GM19395 (cell line): Measurements from ENCODE around the gene SH3BP1.

Experiments used
- ATAC-seq: cut with Tn5 transposase; IDR thresholded peaks from one replicate; pipeline ENCODE4 v1.9.1; 2021; ENCODE audit warnings: mild to moderate bottlenecking, moderate library complexity; ENCODE audit not compliant: unreplicated experiment

The SH3BP1 gene

DNA sequence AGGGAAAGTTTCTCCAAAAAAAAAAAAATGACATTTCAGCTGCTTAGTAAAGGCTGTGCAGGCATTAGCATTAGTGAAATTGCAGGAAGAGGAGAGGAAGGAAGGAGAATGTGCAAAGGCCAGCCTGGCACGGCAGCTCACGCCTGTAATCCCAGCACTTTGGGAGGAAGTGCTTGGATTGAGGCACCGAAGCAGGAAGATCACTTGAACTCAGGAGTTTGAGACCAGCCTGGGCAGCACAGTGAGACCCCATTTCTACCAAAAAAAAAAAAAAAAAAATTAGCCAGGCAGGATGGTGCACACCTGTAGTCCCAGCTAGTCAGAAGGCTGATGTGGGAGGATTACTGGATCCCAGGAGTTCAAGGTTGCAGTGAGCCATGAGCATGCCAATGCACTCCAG is 65.2 kb downstream of the SH3BP1 start:
- no peak for ATAC-seq

DNA sequence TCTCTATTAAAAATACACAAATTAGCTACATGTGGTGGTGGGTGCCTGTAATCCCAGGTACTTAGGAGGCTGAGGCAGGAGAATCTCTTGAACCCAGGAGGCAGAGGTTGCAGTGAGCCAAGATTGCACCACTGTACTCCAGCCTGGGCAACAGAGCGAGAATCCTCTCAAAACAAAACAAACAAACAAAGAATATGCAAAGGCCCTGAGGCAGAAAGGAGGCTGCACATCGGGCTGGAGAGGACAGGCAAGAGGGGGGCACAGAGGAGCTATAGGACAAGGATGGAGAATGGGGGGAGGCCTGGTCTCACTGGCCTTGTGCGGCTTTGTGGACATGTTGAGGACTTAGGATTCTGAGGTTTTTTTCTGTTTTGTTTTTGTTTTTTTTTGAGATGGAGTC is 65.7 kb downstream of the SH3BP1 start:
- no peak for ATAC-seq
